ENCODE results near the gene HDAC4. TPM values are rescaled to one million over a fixed set of nuclear protein-coding genes. Genes with fewer than 3 reads are reported as not detected.

HDAC4 gene
- polyA plus RNA-seq, 1 experiment, result 8.9 TPM

DNA sequence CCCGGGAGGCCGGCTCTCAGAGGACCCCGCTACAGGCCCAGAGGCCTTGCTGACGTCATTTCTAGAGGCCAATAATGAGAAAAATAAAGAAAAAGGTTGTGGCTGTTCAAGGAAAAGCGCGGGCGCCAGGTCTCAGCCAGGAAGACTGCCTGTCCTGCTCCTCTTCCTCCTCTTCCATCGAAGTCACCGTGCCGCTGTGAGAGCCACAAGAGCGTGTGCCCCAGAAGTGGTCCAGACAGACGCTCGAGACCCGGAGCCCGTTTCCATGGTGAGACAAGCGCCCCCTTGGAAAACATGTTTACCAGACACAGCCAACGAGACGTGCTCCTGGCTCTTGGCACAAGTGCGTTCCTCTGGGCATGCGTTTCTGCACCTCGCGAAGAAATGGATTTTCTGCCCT is 210.5 kb downstream of the HDAC4 start:
- ChIA-PET POLR2A (no interaction called here), CTCF (no interaction called here)
- no peak for DNase-seq (ENCODE audit: low read depth, low spot score)
- no peak overlapping the region for H3K4me3 ChIP-seq (ENCODE audit: low read depth, low read length)
- H3K27me3 ChIP-seq (ENCODE audit: control insufficient read depth, insufficient read depth, low read length), result no peaks in the 10 kb centered on the region
- no peak overlapping the region for H3K27ac ChIP-seq (ENCODE audit: low read depth, low read length)
- TF ChIP-seq, protein P1, sequence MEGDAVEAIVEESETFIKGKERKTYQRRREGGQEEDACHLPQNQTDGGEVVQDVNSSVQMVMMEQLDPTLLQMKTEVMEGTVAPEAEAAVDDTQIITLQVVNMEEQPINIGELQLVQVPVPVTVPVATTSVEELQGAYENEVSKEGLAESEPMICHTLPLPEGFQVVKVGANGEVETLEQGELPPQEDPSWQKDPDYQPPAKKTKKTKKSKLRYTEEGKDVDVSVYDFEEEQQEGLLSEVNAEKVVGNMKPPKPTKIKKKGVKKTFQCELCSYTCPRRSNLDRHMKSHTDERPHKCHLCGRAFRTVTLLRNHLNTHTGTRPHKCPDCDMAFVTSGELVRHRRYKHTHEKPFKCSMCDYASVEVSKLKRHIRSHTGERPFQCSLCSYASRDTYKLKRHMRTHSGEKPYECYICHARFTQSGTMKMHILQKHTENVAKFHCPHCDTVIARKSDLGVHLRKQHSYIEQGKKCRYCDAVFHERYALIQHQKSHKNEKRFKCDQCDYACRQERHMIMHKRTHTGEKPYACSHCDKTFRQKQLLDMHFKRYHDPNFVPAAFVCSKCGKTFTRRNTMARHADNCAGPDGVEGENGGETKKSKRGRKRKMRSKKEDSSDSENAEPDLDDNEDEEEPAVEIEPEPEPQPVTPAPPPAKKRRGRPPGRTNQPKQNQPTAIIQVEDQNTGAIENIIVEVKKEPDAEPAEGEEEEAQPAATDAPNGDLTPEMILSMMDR (IDR thresholded peaks at IDR 0.05; ENCODE audit: low read depth, low read length), result no peak
- peaks cover 15% of the 10 kb centered on the region for H3K9me3 ChIP-seq (ENCODE audit: control insufficient read depth, insufficient read depth, low read length)

DNA sequence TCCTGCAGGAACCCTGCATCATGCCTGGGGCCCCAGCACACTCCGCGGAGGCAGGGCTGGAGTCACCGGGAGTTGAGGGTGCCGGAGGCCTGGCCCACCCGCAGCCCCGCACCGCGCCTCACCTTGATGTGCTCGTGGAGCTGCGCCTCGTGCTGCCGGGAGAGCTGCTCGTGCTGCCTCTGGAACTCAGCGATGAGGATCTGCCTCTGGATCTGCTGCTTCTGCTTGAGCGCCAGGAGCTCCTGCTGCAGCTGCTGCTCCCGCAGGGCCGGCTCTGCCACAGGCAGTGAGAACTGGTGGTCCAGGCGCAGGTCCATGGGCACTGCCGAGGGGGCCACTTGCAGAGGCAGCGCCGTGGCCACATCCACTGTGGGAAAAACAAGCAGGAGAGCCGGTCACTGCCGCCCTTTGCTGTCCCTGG is 211.1 kb downstream of the HDAC4 start:
- no peak for DNase-seq (ENCODE audit: low read depth, low spot score)

DNA sequence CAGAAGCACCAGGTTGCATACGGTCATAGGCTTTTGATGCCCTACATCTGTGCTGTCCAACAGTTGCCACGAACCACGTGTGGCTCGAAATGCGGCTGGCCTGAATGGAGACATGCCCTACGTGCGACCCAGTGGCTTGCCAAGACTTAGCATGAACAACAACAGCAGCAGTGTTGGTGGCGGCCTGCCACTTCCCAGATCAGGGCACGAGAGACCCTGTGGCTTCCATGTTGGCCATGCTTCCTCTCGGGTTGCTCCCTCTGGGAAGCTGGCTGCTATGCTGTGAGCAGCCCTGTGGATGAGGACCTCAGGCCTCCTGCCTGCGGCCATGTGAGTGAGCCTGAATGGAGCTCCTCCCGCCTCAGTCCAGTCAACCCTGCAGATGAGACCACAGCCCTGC is 212.3 kb downstream of the HDAC4 start:
- Histone ChIP-seq H3K9me3 (ENCODE audit: control insufficient read depth, insufficient read depth, low read length) (peaks cover 15% of the 10 kb centered on the region), H3K27me3 (ENCODE audit: control insufficient read depth, insufficient read depth, low read length) (no peaks in the 10 kb centered on the region), H3K4me3 (ENCODE audit: low read depth, low read length) (no peak overlapping the region), H3K27ac (ENCODE audit: low read depth, low read length) (no peak overlapping the region)
- ChIA-PET POLR2A (no interaction called here), CTCF (no interaction called here)
- DNase-seq (ENCODE audit: low read depth, low spot score), result no peak
- TF ChIP-seq, protein P1 (IDR thresholded peaks at IDR 0.05; ENCODE audit: low read depth, low read length), result no peak

More for the DNA sequence above, 211.1 kb downstream of the HDAC4 start:
- TF ChIP-seq, protein P1 (IDR thresholded peaks at IDR 0.05; ENCODE audit: low read depth, low read length), result no peak
- Histone ChIP-seq H3K27me3 (ENCODE audit: control insufficient read depth, insufficient read depth, low read length) (no peaks in the 10 kb centered on the region), H3K9me3 (ENCODE audit: control insufficient read depth, insufficient read depth, low read length) (peaks cover 15% of the 10 kb centered on the region), H3K27ac (ENCODE audit: low read depth, low read length) (no peak overlapping the region), H3K4me3 (ENCODE audit: low read depth, low read length) (no peak overlapping the region)
- POLR2A ChIA-PET, result no interaction called here
- CTCF ChIA-PET, result no interaction called here

DNA sequence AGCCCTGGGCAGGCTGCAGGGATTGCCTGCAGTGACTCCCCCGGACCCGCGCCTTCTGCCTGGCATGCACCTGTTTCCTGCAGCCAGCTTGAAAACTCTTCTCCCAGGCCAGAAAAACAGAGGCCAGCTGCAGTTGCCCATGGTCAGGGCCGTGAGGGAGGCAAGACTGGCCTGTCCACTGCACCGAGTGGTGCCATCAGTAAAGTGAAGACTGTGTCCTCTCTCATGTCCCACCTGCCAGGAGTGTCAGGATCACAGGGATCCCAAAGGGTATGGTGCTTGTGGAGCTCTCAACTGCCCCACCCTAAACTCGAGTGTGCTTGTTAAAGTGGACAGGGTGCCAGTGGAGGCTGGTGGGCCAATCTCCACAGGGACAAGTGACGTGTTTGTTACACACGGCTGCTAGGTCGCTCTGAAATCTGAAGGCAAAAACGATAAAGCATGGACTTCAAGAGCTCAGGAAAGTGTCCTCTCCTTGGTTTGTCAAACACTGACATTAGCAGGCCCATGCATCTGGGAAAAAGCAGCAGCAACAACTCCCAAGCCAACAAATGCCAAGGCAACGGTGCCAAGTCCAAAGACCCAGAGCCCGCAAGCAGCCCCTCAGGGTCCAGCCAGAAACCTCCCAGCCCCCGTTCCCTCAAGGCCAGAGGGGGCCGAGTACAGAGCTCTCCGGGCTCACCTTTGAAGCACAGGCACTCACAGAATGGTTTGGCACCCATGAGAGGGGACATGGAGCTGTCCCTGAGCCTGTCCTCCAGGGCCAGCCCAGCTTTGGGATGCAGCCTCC is 213.2 kb downstream of the HDAC4 start:
- Histone ChIP-seq H3K4me3 (ENCODE audit: low read depth, low read length) (no peak overlapping the region), H3K9me3 (ENCODE audit: control insufficient read depth, insufficient read depth, low read length) (peaks cover 15% of the 10 kb centered on the region), H3K27me3 (ENCODE audit: control insufficient read depth, insufficient read depth, low read length) (no peaks in the 10 kb centered on the region), H3K27ac (ENCODE audit: low read depth, low read length) (no peak overlapping the region)
- DNase-seq (ENCODE audit: low read depth, low spot score), result no peak
- ChIA-PET CTCF (no interaction called here), POLR2A (no interaction called here)
- TF ChIP-seq, protein P1 (IDR thresholded peaks at IDR 0.05; ENCODE audit: low read depth, low read length), result no peak

DNA sequence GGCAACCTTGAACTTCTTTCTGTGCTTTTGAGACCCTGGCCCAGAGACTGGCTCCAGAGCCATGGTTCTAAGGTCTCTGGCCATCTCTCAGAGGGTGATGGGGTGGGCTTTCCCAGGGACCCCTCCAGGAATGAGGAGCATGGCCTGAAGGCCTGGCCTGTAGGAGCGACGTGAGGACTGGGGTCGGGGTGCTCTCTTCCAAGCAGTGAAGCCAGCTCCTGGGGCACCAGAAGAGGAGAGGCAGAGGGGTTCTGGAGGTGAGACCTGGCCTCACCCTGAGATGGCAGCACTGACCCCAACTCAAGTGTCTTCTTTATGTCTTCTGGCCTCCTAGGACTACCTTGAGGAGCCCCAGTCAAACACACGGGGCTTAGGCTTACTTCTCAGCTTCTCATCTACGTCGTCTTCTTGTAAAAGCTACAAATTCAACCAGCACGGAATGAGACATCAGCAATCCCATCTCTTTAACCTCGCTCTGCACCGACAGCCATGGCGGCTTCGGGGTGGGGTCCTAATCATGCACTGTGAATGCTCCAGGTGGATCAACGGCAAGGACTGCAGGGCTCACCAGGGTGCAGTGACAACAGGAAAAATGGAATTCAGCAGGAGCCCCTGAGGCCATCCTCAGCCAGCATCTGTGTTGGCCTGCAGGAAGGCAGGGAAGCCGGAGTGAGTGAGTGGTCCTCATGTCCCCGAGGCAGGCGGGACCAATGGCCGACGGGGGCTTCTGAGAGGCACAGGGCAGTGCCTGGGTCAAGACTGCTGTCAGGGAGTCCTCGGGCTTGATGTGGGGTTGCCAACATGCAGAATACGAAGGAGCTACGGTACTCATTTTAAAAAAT is 214.1 kb downstream of the HDAC4 start:
- Histone ChIP-seq H3K9me3 (ENCODE audit: control insufficient read depth, insufficient read depth, low read length) (peaks cover 15% of the 10 kb centered on the region), H3K4me3 (ENCODE audit: low read depth, low read length) (no peak overlapping the region), H3K27me3 (ENCODE audit: control insufficient read depth, insufficient read depth, low read length) (no peaks in the 10 kb centered on the region), H3K27ac (ENCODE audit: low read depth, low read length) (no peak overlapping the region)
- TF ChIP-seq, protein P1 (IDR thresholded peaks at IDR 0.05; ENCODE audit: low read depth, low read length), result no peak
- DNase-seq (ENCODE audit: low read depth, low spot score), result no peak
- ChIA-PET CTCF (no interaction called here), POLR2A (no interaction called here)

Measured in AG04450 (cell line).